Activated CD4-positive, alpha-beta T cell treated with anti-CD3 and anti-CD28 coated beads for 24 hours (primary cell): ENCODE data around the gene APOL2.
"Not testable (repeated sequence)": the region's sequence is repeated elsewhere in the genome, so short reads cannot be mapped to it uniquely, and the experiment has no call there.

Experiments used
- DNase-seq, 2 donors: peaks; one replicate each; pipeline ENCODE4 v3.0.0-alpha.2; 2020; ENCODE audit warnings: low read depth in 2 of 2

The APOL2 gene

GRCh38 chr22:36197514-36198146, 41.7 kb downstream of the APOL2 start:
- DNase-seq: no peak

- DNase-seq: no peak
Measured at GRCh38 chr22:36197065-36197440, 42.3 kb downstream of the APOL2 start.

GRCh38 chr22:36196254-36197064, 42.9 kb downstream of the APOL2 start:
- DNase-seq: no peak

GRCh38 chr22:36194971-36195370, 44.4 kb downstream of the APOL2 start:
- DNase-seq: peak; percentile 16 to 23

- no peak for DNase-seq
Measured at GRCh38 chr22:36194385-36194784, 44.9 kb downstream of the APOL2 start.

- DNase-seq: no peak
Measured at GRCh38 chr22:36193577-36193976, 45.8 kb downstream of the APOL2 start.

GRCh38 chr22:36193171-36193570, 46.2 kb downstream of the APOL2 start:
- no peak for DNase-seq

GRCh38 chr22:36192542-36192941, 46.8 kb downstream of the APOL2 start:
- no peak for DNase-seq

GRCh38 chr22:36191106-36191836, 48.1 kb downstream of the APOL2 start:
- no peak for DNase-seq

- not testable (repeated sequence) for DNase-seq
Measured at GRCh38 chr22:36187862-36188261, 51.5 kb downstream of the APOL2 start.

GRCh38 chr22:36185828-36186624, 53.3 kb downstream of the APOL2 start:
- DNase-seq: no peak

- DNase-seq: no peak
Measured at GRCh38 chr22:36184433-36185025, 54.8 kb downstream of the APOL2 start.

- no peak for DNase-seq
Measured at GRCh38 chr22:36183446-36183845, 55.9 kb downstream of the APOL2 start.

GRCh38 chr22:36182857-36183256, 56.5 kb downstream of the APOL2 start:
- no peak for DNase-seq

- DNase-seq: no peak
Measured at GRCh38 chr22:36182056-36182455, 57.3 kb downstream of the APOL2 start.

GRCh38 chr22:36180928-36181327, 58.4 kb downstream of the APOL2 start:
- no peak for DNase-seq

- peak; percentile 85 to 86 for DNase-seq
Measured at GRCh38 chr22:36180038-36180880, 59.1 kb downstream of the APOL2 start.

- no peak for DNase-seq
Measured at GRCh38 chr22:36177160-36177559, 62.2 kb downstream of the APOL2 start.
